K562 (cell line): ENCODE results near the gene SLC9A1. TPM values are rescaled to one million over a fixed set of nuclear protein-coding genes. Genes with fewer than 3 reads are reported as not detected.

Experiments used
- ATAC-seq: fragments of 200-7000 bp; cut with Tn5 transposase; 3 replicates; pipeline ENCODE4 v1.9.1; 2020; ENCODE audit warnings: moderate library complexity
- BruUV-seq: library from RNA; stranded (reverse); fragments of 400-500 nt; replicated peaks from 2 replicates; lab custom pipeline; 2021; lab: Mats Ljungman, UMichigan
- CTCF ChIA-PET: fragments of 300-600 bp; formaldehyde crosslinking; extraction: SDS; loops from one replicate; lab custom pipeline; 2021; ENCODE audit warnings: low intra/inter-chr PET ratio; lab: Yijun Ruan, JAX
- POLR2A ChIA-PET: fragments of 300-600, 350-650 bp; sonication (Branson Sonifier 250); formaldehyde crosslinking; extraction: SDS; loops from one replicate; lab custom pipeline; 2021; ENCODE audit warnings: antibody characterized with exemption, inconsistent platforms; lab: Yijun Ruan, JAX
- DNase-seq, 4 experiments: peaks; one replicate each; pipeline versions ENCODE4 v3.0.0 to v3.0.0-alpha.2; 2011 to 2018; ENCODE audit warnings: low spot score in 3 of 4, mixed read lengths in 3 of 4; ENCODE audit errors: extremely low read depth in 1 of 4
- FAIRE-seq: peaks from 2 replicates; lab custom pipeline; 2011; peaks lifted over from hg19 to GRCh38; lab: Jason Lieb, UNC
- H2AFZ ChIP-seq: 2 replicates; pipeline ENCODE4 v1.6.0; 2011; ENCODE audit warnings: low read depth, low read length, control low read depth, inconsistent platforms
- H3K27ac ChIP-seq: fragments of 200-600 bp; 3 replicates; pipeline ENCODE4 v1.8.0; 2011; ENCODE audit warnings: low read depth, mild to moderate bottlenecking, control low read depth, inconsistent platforms, low read length, moderate library complexity, mixed read lengths; ENCODE audit errors: extremely low read depth
- H3K27me3 ChIP-seq, 2 experiments: fragments of 300-600 bp in 1 of 2; 2 replicates in 1 of 2; 3 replicates in 1 of 2; pipeline versions ENCODE4 v1.6.0 to v1.8.0; 2011; ENCODE audit warnings: inconsistent platforms in 2 of 2, low read length in 2 of 2, mild to moderate bottlenecking in 1 of 2, mixed read lengths in 1 of 2, moderate library complexity in 1 of 2; ENCODE audit not compliant: control insufficient read depth in 2 of 2, insufficient read depth in 2 of 2
- H3K36me3 ChIP-seq: fragments of 300-600 bp; 3 replicates; pipeline ENCODE4 v1.8.0; 2011; ENCODE audit warnings: mild to moderate bottlenecking, low read length, inconsistent platforms; ENCODE audit not compliant: control insufficient read depth, insufficient read depth
- H3K4me1 ChIP-seq, 2 experiments: fragments of 200-600 bp in 1 of 2; replicated peaks in 1 of 2; 2 replicates in 1 of 2; 3 replicates in 1 of 2; pipeline versions ENCODE4 v1.5.1 to v1.8.0; 2011; ENCODE audit warnings: inconsistent platforms in 2 of 2, low read length in 2 of 2, mild to moderate bottlenecking in 1 of 2, mixed read lengths in 1 of 2, moderate library complexity in 1 of 2; ENCODE audit not compliant: control insufficient read depth in 2 of 2, insufficient read depth in 2 of 2
- H3K4me2 ChIP-seq: 2 replicates; pipeline ENCODE4 v1.6.1; 2011; ENCODE audit warnings: low read length, control low read depth, inconsistent platforms, mixed read lengths; ENCODE audit not compliant: insufficient read depth
- H3K4me3 ChIP-seq: fragments of 200-600 bp; sonication (generic), shearing (Covaris generic); 2 replicates; pipeline ENCODE4 v1.5.1; 2016; ENCODE audit warnings: control low read depth, inconsistent platforms
- H3K79me2 ChIP-seq: fragments of 200-600 bp; 3 replicates; pipeline ENCODE4 v1.8.0; 2011; ENCODE audit warnings: low read length, inconsistent platforms; ENCODE audit not compliant: control insufficient read depth, insufficient read depth
- H3K9ac ChIP-seq, 2 experiments: 2 replicates each; pipeline versions ENCODE4 v1.6.0 to v1.6.1; 2011; ENCODE audit warnings: low read depth in 2 of 2, low read length in 2 of 2, control low read depth in 1 of 2, inconsistent platforms in 1 of 2, mild to moderate bottlenecking in 1 of 2, mixed read lengths in 1 of 2; ENCODE audit not compliant: insufficient read depth in 1 of 2
- H3K9me1 ChIP-seq: one replicate; pipeline ENCODE4 v1.6.0; 2011; ENCODE audit warnings: inconsistent platforms, mild to moderate bottlenecking, low read length, moderate library complexity; ENCODE audit not compliant: control insufficient read depth, insufficient read depth
- H3K9me3 ChIP-seq: replicated peaks from 2 replicates; pipeline ENCODE4 v1.5.1; 2011; ENCODE audit warnings: low read depth, low read length, inconsistent platforms; ENCODE audit not compliant: control insufficient read depth, insufficient read depth
- H4K20me1 ChIP-seq: replicated peaks from 2 replicates; pipeline ENCODE4 v1.6.1; 2011; ENCODE audit warnings: low read length, inconsistent platforms, mixed read lengths; ENCODE audit not compliant: control insufficient read depth, insufficient read depth
- AFF4 ChIP-seq: sonication (generic); formaldehyde crosslinking; IDR thresholded peaks from 2 replicates; pipeline ENCODE4 v1.8.0; 2023; ENCODE audit warnings: mild to moderate bottlenecking, missing genetic modification reagents
- HSF4 ChIP-seq: fragments of 250-450 bp; sonication (Bioruptor Pico); IDR thresholded peaks from 2 replicates; pipeline ENCODE4 v2.1.2; 2022; ENCODE audit warnings: mild to moderate bottlenecking, moderate library complexity, borderline replicate concordance
- LARP7 ChIP-seq: fragments of 450-650 bp; IDR thresholded peaks from 2 replicates; pipeline ENCODE4 v1.6.1; 2016
- MEF2A ChIP-seq: IDR thresholded peaks from 2 replicates; pipeline ENCODE4 v1.6.1; 2011; ENCODE audit warnings: low read depth, mild to moderate bottlenecking, low read length, moderate library complexity; ENCODE audit not compliant: control insufficient read depth
- SP2 ChIP-seq: IDR thresholded peaks from 2 replicates; pipeline ENCODE4 v1.6.1; 2011; ENCODE audit warnings: mild to moderate bottlenecking, low read depth, low read length, moderate library complexity; ENCODE audit not compliant: poor library complexity, severe bottlenecking; ENCODE audit errors: extremely low read depth
- SREBF2 ChIP-seq: sonication (generic); formaldehyde crosslinking; IDR thresholded peaks from 2 replicates; pipeline ENCODE4 v1.4.0; 2020; ENCODE audit warnings: mild to moderate bottlenecking, missing genetic modification reagents
- ZNF384 ChIP-seq: IDR thresholded peaks from 2 replicates; pipeline ENCODE4 v1.6.1; 2012; ENCODE audit warnings: low read depth, low read length, improper control_type of control experiment
- ZSCAN32 ChIP-seq: fragments of 450-650 bp; formaldehyde crosslinking; IDR thresholded peaks from 2 replicates; pipeline ENCODE4 v1.4.0; 2020; ENCODE audit warnings: mild to moderate bottlenecking, moderate library complexity
- WGBS: fragments of 100-300 bp; shearing (Covaris generic); methylation state at CpG from one replicate; pipeline ENCODE4 v1.1.6; 2016; ENCODE audit warnings: low coverage, mixed read lengths; ENCODE audit not compliant: insufficient coverage; ENCODE audit errors: missing lambda C conversion rate; 5-methylcytosine and 5-hydroxymethylcytosine counted together
- in situ Hi-C: fragments of 300-500 bp; cut with MboI; formaldehyde crosslinking; loops from 4 replicates; pipeline ENCODE4 v1.15.0; 2018; ENCODE audit warnings: inconsistent platforms, mixed read lengths
- intact Hi-C: fragments of 100-400 bp; cut with micrococcal nuclease; formaldehyde crosslinking; loops from 2 replicates; pipeline ENCODE4 v1.14.2; 2022
- polyA plus RNA-seq, 8 experiments: library from polyadenylated mRNA; depleted of rRNA in 4 of 8; stranded (reverse) in 5 of 8; unstranded in 3 of 8; fragments of >200 nt; fragmentation: Nextera tagmentation in 2 of 8; fragmentation: Illumina TruSeq in 1 of 8; extraction: Ambion mirVana in 2 of 8; extraction: Trizol in 1 of 8; gene quantifications; 2 replicates each; pipeline versions ENCODE4 v1.2.1 to v1.2.3, GENCODE V29; 2011 to 2014; ENCODE audit warnings: inconsistent platforms in 1 of 8, missing spikeins in 1 of 8
- total RNA-seq, 7 experiments: library from RNA; depleted of rRNA in 6 of 7; stranded (reverse); fragments of >200 nt in 6 of 7; fragmentation: Illumina TruSeq in 2 of 7; extraction: Trizol in 2 of 7; gene quantifications; 2 replicates each; pipeline versions ENCODE4 v1.2.1 to v1.2.3, GENCODE V29; 2011 to 2021; ENCODE audit warnings: low replicate concordance in 1 of 7

SLC9A1 gene
- total and polyA plus RNA-seq, 9 of the 15 experiments (the other 6 are each of a cell fraction or from before 2014, with no cell fraction given): 0.59 to 14.4 (median 2.0) TPM

GRCh38 chr1:27162090-27162489 is 7.2 kb upstream of the SLC9A1 start:
- 86% methylated on average over 4 of the region's 4 CpGs for WGBS
- POLR2A ChIA-PET: no interaction called here
- Histone ChIP-seq H3K27me3 (no peaks in the 10 kb centered on the region), H3K79me2 (no peaks in the 10 kb centered on the region), H3K9ac (no peak overlapping the region), H3K4me3 (no peak overlapping the region), H3K36me3 (no peaks in the 10 kb centered on the region), H2AFZ (no peak overlapping the region), H3K27ac (no peak overlapping the region), H4K20me1 (no peaks in the 10 kb centered on the region), H3K9me3 (no peaks in the 10 kb centered on the region), H3K4me1 (peaks cover 11 to 19% of the 10 kb centered on the region in 2 experiments), H3K4me2 (no peak overlapping the region), H3K9me1 (no peaks in the 10 kb centered on the region)
- DNase-seq (peak in 1 of 4 experiments; percentile 4), ATAC-seq (no peak), FAIRE-seq (no peak)
- no TSS peak for BruUV-seq
- in situ Hi-C loops (no loop called here), intact Hi-C loops (no loop called here)
- TF ChIP-seq LARP7 (no peak), ZSCAN32 (CRISPR knock-in tag) (no peak)
- CTCF ChIA-PET: no interaction called here

- 64% methylated on average over 5 of the region's 5 CpGs for WGBS
- Histone ChIP-seq H3K27me3 (no peaks in the 10 kb centered on the region), H2AFZ (no peak overlapping the region), H3K36me3 (no peaks in the 10 kb centered on the region), H3K4me2 (no peak overlapping the region), H3K9ac (no peak overlapping the region), H3K27ac (no peak overlapping the region), H4K20me1 (no peaks in the 10 kb centered on the region), H3K79me2 (no peaks in the 10 kb centered on the region), H3K4me3 (no peak overlapping the region), H3K9me1 (no peaks in the 10 kb centered on the region), H3K9me3 (no peaks in the 10 kb centered on the region), H3K4me1 (peaks cover 11 to 18% of the 10 kb centered on the region in 2 experiments)
- FAIRE-seq: no peak
- no TSS peak for BruUV-seq
- ChIA-PET CTCF (no interaction called here), POLR2A (no interaction called here)
- in situ Hi-C loops: no loop called here
- ATAC-seq: no peak
- no peak for TF ChIP-seq AFF4 (CRISPR knock-in tag)
- TF ChIP-seq SP2: no peak
- TF ChIP-seq HSF4 (CRISPR knock-in tag): no peak
- TF ChIP-seq MEF2A: no peak
- TF ChIP-seq ZNF384: 0 out of 2 replicates have a peak, but pooled peaks have one; percentile 9
- TF ChIP-seq SREBF2 (CRISPR knock-in tag): no peak
- intact Hi-C loops: no loop called here
- DNase-seq: peak in 1 of 4 experiments; percentile 4
Measured at GRCh38 chr1:27161594-27161993, 6.7 kb upstream of the SLC9A1 start.
